Mammary epithelial cell (primary cell): ENCODE measurements around the gene SSU72.

Experiments used
- EZH2 ChIP-seq: IDR thresholded peaks from 2 replicates; pipeline ENCODE4 v1.6.1; 2012; ENCODE audit warnings: low read length, inconsistent platforms, borderline replicate concordance
- TF ChIP-seq, protein P1 (sequence below), 2 donors: IDR thresholded peaks in 1 of 2; conservative IDR thresholded peaks in 1 of 2; 2 replicates each; pipeline ENCODE4 v1.5.1; 2011 to 2012; ENCODE audit warnings: inconsistent platforms in 2 of 2, low read length in 2 of 2, mild to moderate bottlenecking in 2 of 2, control low read depth in 1 of 2, low read depth in 1 of 2; ENCODE audit not compliant: insufficient read depth in 1 of 2; ENCODE audit errors: extremely low read depth in 1 of 2

DNA sequence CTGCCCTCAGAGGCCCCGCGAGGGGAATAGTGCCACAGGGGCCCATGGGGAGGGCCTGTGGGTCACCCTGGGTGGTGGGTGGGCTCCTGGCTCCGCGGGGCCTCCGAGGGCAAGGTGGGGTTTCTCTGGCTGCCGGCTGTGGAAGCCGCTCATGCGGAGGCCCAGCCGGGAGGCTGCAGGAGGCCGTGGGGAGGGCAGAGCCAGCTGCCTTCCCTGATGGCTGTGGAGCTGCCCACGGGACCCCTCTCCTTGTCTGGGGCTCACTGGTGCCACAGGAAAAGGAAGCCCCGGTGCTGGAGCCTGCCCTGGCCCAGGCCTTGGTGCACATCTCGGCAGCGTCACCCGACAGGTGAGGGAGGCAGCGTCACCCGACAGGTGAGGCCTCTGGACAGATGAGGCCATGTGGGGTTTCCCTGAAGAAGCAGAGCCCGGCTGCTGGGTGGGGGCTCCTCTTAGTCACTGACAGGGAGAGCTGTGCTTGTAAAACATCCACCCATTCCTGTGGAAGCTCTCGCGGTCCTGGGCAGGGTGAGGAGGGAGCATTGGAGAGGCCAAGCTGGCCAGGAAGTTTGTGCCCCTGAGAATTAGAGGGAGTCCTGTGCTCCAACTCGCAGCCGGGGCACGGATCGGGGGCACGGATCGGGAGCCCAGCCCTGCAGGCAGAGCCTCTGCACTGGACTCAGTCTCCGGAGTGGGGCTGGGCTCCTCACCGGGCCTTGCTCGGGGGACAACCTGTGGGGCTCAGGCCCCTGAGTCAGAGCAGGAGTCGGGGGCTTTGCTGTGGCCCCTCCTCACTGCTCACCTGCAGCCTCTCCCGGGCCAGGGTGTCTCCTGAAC, 46.7 kb upstream of the SSU72 start:
- TF ChIP-seq, protein P1, sequence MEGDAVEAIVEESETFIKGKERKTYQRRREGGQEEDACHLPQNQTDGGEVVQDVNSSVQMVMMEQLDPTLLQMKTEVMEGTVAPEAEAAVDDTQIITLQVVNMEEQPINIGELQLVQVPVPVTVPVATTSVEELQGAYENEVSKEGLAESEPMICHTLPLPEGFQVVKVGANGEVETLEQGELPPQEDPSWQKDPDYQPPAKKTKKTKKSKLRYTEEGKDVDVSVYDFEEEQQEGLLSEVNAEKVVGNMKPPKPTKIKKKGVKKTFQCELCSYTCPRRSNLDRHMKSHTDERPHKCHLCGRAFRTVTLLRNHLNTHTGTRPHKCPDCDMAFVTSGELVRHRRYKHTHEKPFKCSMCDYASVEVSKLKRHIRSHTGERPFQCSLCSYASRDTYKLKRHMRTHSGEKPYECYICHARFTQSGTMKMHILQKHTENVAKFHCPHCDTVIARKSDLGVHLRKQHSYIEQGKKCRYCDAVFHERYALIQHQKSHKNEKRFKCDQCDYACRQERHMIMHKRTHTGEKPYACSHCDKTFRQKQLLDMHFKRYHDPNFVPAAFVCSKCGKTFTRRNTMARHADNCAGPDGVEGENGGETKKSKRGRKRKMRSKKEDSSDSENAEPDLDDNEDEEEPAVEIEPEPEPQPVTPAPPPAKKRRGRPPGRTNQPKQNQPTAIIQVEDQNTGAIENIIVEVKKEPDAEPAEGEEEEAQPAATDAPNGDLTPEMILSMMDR (conservative IDR thresholded peaks at IDR 0.05 in 1 of 2, IDR thresholded peaks at IDR 0.05 in 1 of 2; ENCODE audit: extremely low read depth in 1 of 2, insufficient read depth in 1 of 2, low read depth in 1 of 2, low read length in 2 of 2), result no peak
- no peak for TF ChIP-seq EZH2
